Pons (tissue), 1 donor: ENCODE measurements around the gene ACTN1.
"Not testable (repeated sequence)": the region's sequence is repeated elsewhere in the genome, so short reads cannot be mapped to it uniquely, and the experiment has no call there.

ENCODE experiments used
- DNase-seq: peaks from one replicate; pipeline ENCODE4 v3.0.0-alpha.2; 2016; ENCODE audit warnings: low spot score

The ACTN1 gene

DNA sequence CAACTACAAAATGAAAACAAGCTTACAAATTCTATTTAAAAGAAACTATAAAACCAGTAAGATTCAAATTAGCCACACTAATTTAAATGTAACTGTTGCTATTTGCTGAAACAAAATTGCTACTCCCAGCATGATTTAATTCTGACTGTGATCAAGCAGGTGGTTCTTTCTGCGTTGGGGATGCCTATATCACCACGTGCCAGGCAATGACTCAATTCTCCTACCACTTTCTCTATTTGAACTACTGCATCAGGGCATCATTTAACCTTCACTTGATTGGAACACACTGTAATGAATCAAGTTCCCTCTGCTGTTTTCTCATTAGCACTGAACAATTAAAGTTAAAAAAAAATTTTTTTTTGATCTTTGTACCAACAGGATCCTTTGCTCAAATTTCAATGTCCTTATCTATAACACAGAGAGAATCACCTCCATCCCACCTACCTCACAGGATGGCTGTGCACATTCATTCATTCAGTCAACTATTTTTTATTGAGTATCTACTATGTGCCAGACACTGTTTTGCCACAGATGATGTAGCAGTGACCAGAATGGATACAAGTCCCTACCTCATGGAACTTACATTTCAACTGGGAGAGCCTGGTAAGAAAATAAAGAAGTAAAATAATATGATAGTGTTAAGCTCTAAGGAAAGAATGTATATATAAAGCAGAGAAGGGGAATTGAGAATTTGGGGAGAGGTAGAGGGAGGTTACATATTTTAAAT is 8.0 kb upstream of the ACTN1 start:
- DNase-seq = no peak

DNA sequence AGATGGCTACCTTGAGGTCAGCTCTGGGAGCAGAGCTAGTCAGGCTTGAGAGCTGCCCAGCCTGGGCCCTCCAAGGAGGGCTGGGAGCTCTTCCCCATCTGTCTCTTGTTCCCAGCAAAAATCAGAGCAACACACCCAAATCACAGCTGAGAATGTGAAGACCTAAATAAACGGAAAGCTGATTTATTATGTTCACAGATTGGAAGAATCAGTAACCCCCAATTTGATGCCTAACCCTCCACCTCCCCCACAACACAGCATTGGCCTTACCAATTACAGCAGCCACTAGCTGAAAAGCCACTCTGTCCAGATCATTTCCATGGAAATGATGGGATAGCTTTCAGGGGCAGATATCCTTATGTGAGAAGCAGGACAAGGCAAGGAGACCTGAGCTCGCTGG is 7.1 kb upstream of the ACTN1 start:
- DNase-seq = no peak

DNA sequence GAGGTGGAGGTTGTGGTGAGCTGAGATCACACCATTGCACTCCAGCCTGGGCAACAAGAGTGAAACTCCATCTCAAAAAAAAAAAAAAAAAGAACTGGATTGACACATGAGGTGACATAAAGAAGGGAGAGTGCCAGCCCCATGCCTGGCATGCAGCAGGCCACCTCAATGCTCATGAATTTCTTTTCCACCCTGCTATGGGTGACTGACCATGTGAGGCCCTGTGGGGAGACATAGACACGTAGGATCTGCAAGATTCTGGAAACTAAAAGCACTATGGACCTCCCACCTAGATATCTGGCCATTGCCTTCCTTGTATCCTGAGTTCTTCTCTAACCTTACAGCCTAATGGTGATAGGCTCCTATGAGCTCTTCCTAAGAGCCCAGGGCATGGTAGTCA is 5.6 kb upstream of the ACTN1 start:
- DNase-seq = no peak

DNA sequence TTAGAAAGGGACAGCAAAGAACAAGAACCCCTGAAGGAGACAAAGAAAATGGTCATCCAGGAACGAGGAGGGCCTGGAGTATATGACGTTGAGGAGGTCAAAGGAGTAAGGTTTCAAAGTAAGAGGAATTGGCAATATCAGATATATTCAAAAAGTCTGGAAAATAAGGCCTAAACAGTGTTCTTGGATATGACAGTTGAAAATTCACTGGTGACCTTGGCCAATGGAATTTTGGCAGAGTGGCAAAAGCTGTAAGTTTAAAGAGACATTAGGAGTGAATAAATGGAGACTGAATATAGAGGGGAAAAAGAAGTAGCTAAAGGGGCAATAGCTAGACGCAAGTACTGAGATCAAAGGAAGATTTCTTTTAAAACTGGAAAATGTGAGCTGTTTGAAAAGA is 4.1 kb upstream of the ACTN1 start:
- no peak for DNase-seq

DNA sequence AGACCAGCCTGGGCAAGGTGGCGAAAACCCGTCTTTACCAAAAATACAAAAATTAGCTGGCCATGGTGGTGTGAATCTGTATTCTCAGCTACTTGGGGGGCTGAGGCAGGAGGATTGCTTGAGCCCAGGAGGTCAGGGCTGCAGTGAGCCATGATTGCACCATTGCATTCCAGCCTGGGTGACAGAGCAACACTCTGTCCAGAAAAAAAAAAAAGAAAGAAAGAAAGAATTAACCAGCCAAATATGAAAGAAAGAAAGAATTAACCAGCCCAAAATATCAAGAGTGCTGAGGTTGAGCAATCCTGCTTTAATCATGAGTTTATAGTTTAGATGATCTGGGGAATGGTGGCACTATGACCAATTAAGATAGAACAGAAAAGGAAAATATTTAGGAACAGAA is 3.5 kb upstream of the ACTN1 start:
- no peak for DNase-seq

DNA sequence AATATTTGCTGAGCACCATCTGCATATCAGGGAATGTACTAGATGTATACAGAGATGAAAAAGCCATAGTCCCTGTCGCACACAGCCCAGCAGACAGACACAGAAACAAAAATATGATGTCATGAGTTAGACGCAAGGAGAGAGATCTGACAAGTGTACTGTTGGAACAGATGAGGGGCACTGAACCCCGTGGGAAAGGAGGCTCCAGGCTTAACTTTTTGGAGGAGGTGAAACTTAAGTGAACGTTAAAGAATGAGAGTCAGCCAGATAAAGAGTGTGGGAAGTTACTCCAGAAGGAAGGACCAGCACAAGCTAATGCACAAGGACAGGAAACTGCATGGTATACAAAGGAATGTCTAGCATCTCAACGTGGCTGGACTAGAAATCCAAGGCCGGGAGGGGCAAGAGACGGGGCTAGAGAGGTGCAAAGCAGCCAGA is 2.5 kb upstream of the ACTN1 start:
- no peak for DNase-seq

DNA sequence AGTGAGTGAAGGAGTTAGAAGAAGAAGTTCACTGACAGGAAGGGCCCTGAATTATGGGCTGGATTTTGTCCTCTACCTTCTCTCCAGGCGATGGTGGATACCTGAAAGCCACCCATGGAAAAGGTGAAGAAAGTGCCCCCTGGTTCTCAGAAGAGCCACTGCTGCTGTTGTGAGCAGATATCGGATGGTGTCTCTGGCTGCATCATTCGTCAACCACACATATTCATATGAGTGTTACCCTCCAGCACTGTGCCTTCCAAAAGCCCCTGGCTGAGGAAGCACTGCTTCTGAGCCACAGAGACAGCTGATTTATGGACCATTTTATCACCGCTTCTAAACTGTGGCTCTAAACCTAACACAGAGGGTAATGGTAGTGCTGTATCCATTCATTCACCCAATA is 2.0 kb upstream of the ACTN1 start:
- DNase-seq = no peak

DNA sequence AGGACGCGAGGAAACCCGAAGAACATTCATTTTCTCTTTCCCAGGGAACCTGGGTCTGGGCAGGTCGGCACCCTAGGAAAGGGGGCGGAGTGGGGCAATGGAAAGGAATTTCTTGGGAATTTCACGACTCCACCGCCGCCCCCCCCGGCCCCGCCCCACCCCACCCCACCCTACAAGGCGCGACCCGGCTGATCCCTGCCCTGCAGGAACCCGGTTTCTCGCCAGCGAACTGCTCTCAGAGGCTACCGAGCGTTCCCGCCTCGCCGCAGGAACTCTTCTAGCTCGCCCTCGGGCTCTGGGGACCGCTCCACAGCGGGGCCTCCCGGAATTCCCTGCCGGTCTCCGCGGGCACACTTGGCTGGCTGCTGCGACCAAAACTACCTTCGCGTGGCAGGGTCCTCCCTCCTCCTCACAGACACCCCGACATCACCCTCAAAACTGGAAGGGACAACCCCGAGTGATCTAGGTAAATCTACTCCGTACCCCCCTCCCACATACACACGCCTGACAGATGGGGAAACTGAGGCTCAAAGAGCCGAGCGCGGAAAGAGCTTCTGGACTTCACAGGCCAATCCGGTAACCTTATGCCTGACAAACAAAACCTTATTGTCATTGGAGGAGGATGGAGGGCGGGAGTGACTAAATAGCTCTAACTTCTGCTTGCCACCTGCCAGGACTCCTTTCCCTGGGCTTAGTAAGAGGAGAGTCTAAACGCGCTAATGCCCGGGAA is 785 bp upstream of the ACTN1 start:
- no peak for DNase-seq

DNA sequence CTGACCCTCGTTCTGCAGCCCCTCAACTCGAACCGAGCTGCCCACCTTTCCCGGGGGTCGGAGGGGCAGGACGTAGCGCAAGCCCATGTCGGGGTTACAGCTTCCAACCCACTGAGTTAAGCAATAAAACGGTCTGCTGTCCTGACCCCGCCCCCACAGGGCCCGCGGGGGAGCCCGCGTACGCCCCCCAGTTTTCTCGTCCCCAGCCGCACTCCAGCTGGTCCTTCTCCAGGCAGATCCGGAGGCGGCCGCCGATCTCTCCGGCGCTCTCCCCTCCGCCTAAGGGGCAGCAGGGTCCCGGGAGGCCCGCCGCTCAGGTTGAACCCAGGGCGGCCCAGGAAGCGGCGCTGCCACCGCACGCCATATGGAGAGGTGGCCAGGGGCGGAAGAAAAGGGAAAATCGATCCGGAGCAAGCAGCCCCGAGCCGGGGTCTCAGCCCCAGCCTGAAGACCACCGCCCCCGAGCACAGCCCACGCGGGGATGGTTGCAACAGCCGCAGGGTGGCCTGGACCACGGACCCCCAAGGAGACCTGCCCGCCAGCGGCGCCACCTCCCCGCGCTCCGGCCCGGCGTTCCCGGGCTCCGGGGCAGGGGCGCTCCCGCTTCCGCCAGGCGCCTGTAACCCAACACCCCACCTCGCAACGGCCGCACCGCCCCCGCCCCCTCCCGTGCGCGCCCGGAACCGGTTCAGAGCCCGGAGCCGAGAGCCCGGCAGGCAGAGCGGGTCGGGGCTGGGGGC is 760 bp downstream of the ACTN1 start:
- no peak for DNase-seq

DNA sequence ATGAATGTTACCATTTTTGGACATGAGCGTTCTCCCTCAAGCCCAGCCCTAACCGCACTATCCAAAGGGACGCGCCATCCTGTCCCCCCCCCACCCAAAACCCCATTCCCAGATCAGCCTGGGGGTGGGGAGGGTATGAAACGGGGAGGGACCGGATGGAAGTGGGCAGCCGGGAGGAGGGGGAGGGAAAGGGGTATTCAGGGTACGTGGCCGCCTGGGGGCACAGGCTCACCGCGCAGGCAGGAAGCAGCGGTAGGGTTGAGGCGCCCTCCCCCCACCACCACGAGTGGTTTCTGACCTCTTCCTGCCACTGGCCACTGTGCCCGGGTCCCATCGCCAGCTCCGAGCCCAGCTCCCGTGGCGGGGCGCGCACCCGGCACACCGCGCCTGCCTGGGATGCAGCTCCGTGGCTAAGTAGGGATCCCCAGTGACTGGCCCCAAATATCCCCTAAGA is 1.4 kb downstream of the ACTN1 start:
- no peak for DNase-seq

DNA sequence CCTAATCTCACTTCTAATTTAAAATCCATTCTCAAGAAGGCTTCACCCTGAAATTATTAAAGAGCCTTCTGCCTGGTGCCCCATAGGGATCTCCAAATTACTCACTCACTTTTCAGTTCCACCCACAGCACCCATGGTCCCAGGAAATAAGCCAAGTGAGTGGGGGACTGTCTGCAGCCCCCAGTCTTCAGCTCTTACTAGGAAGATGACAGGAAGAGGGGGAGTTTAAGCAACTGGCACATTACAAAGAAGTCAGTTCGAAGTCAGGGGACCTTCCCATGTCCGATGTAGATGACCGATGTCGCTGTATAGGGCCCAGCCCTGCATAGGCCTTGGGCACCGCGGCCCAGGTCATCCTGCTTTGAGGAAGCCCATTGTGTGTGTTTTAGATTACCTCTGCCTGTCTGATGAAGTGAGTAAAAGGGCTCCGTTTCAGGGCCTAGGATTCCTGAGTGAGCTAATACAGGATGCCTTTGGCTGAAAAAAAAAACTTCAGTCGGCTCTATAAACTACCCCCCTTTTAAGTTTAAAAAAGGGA is 1.9 kb downstream of the ACTN1 start:
- no peak for DNase-seq

DNA sequence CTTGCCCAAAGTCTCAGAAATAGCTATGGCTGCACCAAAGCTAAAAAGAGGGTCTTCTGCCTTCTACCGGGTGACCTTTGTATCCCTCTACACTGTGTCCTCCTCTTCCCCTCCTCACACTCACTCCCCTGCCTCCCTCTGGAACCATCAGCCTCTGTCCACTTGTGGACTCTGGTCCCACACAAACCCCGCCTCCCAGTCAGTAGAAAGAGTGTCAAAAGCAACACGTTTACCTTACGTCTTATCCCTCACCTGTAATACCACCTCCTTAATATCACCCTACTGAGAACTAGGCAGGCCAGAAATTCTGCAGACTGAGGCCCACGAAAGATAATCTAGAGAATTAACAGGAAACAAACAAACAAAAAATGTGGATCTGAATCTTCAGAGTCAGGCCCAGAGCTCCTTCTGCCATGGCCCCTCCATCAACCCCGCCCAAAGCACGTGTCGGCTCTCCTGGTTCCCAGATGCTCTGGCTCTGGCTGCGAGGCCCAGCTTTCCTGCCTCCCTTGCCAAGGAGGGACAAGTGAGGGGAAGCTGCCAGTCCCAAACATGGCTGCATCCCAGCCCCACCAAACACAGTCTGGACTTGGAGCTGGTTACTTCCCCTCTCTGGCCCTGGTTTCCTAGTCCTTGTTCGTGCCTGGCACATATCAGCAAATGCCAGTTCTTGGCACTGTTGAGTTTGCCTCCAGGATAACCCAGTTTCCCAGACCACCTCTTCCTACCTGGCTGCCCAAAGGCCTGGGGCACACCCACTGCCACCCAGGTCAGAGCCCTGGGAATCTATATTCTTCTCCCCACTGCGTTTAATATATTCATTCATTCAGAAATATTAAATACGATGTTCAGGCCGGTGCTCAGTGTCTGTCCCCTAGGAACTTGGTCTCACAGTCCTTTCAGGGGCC is 2.7 kb downstream of the ACTN1 start:
- DNase-seq = peak; percentile 32

DNA sequence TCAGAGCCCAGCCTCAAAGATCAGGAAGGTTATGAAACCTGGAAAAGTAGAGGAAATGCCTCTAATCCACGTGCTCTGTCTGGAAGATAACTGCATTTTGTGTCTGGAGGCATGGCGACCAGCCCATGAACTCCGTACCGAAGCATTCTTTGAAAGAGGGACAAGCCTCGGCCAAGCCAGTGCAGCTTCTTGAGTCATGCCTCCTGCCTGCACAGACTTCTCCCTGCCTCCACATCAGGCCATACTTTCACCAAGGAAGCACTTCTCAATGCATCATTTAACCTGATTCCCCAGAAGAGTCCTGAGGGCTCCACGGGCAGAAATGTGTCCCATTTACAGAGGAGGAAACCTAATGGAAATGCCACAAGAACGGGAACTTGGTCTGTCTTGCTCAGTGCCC is 3.4 kb downstream of the ACTN1 start:
- DNase-seq = no peak

DNA sequence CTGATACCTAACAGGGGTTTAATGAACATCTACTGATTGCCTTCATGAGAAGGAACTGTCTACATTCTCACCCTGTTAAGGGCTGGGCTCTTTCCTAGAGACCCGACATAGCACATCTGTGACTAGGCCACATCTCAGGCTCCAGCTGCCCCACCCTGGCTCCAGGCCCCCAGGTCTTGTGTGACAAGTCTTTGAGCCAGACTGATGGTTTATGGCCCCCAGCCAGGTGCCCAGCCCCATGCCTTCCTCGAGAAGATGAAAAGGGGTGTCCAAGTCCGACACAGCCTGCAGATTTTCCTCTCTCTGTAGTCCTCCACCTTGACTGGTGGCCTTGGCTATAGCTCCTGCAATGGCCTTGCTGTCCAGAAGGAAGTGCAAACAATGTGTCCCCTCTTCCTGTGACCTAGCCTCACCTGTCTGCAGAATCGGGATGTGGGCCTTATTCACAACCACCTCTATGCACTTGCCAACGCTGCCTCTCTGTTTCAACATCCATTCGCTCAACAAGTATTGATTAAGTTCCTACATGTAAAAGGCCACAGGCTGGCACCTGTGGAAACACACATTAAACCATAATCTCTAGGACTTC is 4.2 kb downstream of the ACTN1 start:
- no peak for DNase-seq

DNA sequence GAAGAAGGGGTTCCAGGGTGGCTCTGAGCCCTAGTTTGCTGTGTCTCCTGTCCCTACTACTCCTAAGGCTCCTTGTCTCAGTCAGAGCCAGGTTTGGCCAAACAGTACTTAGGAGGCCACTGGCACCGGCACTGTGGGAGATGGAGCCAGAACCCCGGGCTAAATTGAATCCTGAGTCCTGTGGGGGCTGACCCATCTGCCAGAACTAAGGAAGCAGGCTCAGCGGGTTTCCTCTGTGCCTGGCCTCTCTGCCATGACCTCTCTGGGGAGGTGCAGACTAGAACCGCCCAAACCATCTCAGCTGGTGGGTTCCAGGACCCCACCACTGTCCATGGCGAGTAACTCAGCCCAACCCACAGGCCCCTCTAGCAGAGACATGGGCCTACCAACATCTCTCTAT is 5.5 kb downstream of the ACTN1 start:
- no peak for DNase-seq

DNA sequence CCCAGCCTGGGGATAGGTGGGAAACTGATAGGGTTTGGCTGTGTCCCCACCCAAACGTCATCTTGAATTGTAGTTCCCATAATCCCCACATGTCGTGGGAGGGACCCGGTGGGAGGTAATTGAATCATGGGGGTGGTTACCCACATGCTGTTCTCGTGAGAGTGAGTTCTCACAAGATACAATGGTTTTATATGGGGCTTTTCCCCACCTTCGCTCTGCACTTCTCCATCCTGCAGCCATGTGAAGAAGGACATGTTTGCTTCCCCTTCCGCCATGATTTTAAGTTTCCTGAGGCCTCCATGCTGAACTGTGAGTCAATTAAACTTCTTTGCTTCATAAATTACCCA is 5.9 kb downstream of the ACTN1 start:
- not testable (repeated sequence) for DNase-seq

DNA sequence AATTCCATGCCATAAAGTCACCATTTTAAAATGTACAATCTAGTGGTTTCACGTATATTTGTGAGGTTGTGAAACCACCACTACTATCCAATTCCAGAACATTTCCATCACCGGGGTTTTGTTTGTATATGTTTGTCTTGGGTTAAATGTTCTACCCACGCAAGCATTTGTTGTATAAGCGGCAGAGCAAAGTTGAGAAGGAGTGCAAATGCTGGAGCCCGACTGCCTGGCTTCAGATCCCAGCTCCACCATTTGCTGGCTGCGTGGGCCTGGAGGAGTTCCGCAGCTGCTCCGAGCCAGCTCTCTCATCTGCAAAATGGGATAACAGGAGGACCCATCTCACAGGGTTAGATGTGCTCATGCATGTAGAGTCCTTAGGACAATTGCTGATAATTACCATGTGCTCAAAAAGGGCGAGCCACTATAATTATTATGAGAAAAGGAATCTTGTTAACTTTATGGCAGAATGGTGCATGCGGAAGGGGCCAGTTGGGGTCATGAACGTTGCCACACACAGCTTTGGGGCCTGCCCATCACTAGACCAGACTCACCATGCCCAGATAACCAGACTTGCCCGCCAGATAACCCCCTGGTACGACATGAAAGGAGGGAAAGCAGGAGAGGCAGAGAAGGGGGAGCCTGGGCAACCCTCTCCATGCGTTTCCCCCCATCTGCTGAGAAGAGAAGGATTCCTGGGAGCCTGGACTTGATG is 6.4 kb downstream of the ACTN1 start:
- no peak for DNase-seq

DNA sequence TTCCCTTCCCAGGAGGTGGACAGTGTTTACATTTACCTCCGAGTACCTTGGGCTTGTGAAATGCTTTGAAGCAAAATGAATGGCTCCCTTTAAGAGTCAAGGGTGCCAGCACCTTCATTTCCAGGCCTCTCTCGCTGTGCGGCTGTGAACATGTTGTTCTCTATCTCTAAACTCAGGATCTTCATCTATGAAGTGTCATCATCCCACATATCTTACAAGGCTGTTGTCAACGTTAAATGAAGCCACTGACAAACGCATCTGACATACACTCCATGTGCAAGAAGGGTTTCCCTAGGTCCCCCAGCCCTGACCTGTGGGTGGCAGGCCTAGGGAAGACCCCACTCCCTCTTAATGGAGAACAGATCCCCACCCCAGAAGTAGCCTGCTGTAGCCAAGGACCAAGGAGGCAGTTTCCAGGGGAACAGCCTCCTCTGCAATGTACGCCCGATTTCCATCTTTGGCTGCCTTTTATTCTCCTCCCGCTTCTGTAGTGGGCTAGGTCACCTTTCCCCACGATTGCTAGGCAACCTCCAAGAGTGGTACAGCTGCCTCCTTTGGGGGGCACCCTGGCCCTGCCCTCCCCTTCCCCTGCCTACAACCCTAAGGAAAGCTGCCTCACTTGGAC is 7.6 kb downstream of the ACTN1 start:
- no peak for DNase-seq

DNA sequence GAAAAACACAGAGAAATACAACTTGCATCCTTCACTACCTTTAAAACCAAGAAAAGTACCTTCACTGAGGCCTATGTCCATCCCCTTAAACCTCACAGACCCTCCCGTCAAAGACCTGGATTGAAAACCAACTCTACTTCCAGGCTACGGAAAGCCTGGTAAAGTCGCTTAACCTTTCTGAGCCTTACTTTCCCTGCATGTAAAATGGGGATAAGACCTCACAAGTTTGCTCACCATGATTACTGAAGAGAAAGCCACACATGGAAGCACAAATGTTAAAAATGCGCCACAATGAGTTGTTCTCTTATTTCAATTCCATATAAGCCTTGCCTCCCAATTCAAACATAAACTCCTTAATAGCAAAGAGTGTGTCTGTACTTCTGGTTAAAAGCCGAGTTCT is 8.4 kb downstream of the ACTN1 start:
- DNase-seq = no peak

DNA sequence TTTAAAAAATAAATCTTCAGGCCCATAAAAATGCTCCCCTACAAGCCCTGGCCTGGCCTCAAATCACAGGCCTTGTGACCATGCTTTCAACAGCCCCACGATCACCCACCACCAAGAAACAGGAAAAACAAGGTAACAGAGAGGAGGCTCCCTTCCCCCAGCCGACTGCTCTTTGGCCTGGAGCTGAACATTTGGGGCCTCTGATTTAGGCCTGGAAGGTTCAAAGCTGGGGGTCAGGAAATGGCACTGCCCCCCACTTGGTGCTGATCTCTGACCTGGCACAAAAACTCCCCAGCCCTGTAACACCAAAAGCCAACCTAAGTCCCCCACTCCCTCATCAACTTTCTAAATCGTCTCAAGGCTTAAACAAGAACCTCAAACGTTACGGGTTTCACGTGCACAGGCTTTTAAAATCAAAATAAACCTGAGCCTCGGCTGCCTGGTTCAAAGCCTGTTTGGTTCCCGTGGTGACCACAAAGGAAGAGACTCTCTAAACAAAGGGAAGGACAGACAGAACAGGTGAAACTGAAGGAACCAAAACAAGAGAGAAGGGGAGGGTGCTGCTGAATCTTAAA is 9.0 kb downstream of the ACTN1 start:
- DNase-seq = no peak
